ENCODE measurements around the gene CD2AP. TPM values are rescaled to one million over a fixed set of nuclear protein-coding genes. Genes with fewer than 3 reads are reported as not detected.
"Not testable (repeated sequence)": the region's sequence is repeated elsewhere in the genome, so short reads cannot be mapped to it uniquely, and the experiment has no call there.

Gene CD2AP
- total RNA-seq, 1 donor from 2014 or later: 34.5 TPM

- intact Hi-C loops (cut with DNase I): no loop called here
- Histone ChIP-seq H3K27ac (no peak overlapping the region), H3K36me3 (no peaks in the 10 kb centered on the region), H3K9me3 (no peaks in the 10 kb centered on the region), H3K4me3 (no peak overlapping the region), H3K4me1 (peaks cover 37% of the 10 kb centered on the region), H3K27me3 (no peaks in the 10 kb centered on the region)
- TF ChIP-seq CTCF (IDR thresholded peaks at IDR 0.05): no peak
- DNase-seq: no peak
- no peak for ATAC-seq
These were observed 2.3 kb downstream of the CD2AP start for GRCh38 chr6:47479874-47480273.

- intact Hi-C loops (cut with DNase I); H3K27me3 ChIP-seq; H3K36me3 ChIP-seq; H3K9me3 ChIP-seq; H3K4me3 ChIP-seq; DNase-seq; H3K27ac ChIP-seq; ATAC-seq: not testable (repeated sequence)
- peaks cover 37% of the 10 kb centered on the region for H3K4me1 ChIP-seq
These were observed 3.6 kb downstream of the CD2AP start for GRCh38 chr6:47481213-47481612.

GRCh38 chr6:47481806-47482205, 4.2 kb downstream of the CD2AP start:
- intact Hi-C loops (cut with DNase I): no loop called here

GRCh38 chr6:47483516-47483852, 5.9 kb downstream of the CD2AP start:
- no peak overlapping the region for H3K27ac ChIP-seq
- H3K4me1 ChIP-seq: peaks cover 37% of the 10 kb centered on the region
- H3K27me3 ChIP-seq: no peaks in the 10 kb centered on the region
- no peak for ATAC-seq
- TF ChIP-seq CTCF (IDR thresholded peaks at IDR 0.05): no peak
- H3K36me3 ChIP-seq: no peaks in the 10 kb centered on the region
- H3K4me3 ChIP-seq: no peak overlapping the region
- H3K9me3 ChIP-seq: no peaks in the 10 kb centered on the region
- intact Hi-C loops (cut with DNase I): no loop called here
- no peak for DNase-seq

More at GRCh38 chr6:47481806-47482205, 4.2 kb downstream of the CD2AP start:
- H3K27ac ChIP-seq: no peak overlapping the region
- H3K9me3 ChIP-seq: no peaks in the 10 kb centered on the region
- TF ChIP-seq CTCF (IDR thresholded peaks at IDR 0.05): no peak
- no peaks in the 10 kb centered on the region for H3K36me3 ChIP-seq
- H3K4me3 ChIP-seq: no peak overlapping the region
- no peaks in the 10 kb centered on the region for H3K27me3 ChIP-seq
- DNase-seq: no peak
- peaks cover 37% of the 10 kb centered on the region for H3K4me1 ChIP-seq
- no peak for ATAC-seq

GRCh38 chr6:47483853-47484546, 6.4 kb downstream of the CD2AP start:
- Histone ChIP-seq H3K27ac (no peak overlapping the region), H3K4me3 (no peak overlapping the region), H3K27me3 (no peaks in the 10 kb centered on the region), H3K36me3 (no peaks in the 10 kb centered on the region), H3K9me3 (no peaks in the 10 kb centered on the region), H3K4me1 (peaks cover 37% of the 10 kb centered on the region)
- no peak for ATAC-seq
- no peak for DNase-seq
- no peak for TF ChIP-seq CTCF (IDR thresholded peaks at IDR 0.05)
- intact Hi-C loops (cut with DNase I): no loop called here

GRCh38 chr6:47484616-47485015, 7.0 kb downstream of the CD2AP start:
- no peaks in the 10 kb centered on the region for H3K36me3 ChIP-seq
- no peaks in the 10 kb centered on the region for H3K9me3 ChIP-seq
- intact Hi-C loops (cut with DNase I): no loop called here
- TF ChIP-seq CTCF (IDR thresholded peaks at IDR 0.05): no peak
- peaks cover 36% of the 10 kb centered on the region for H3K4me1 ChIP-seq
- DNase-seq: no peak
- no peaks in the 10 kb centered on the region for H3K27me3 ChIP-seq
- no peak overlapping the region for H3K27ac ChIP-seq
- H3K4me3 ChIP-seq: no peak overlapping the region
- no peak for ATAC-seq

All from upper lobe of right lung (tissue), 1 donor.